Mucosa of rectum (tissue), 2 donors: ENCODE data around the gene EEF1A2.

Experiments
- H3K27ac ChIP-seq, 2 donors: one replicate each; pipeline ENCODE4 v1.7.0; 2013; ENCODE audit warnings: inconsistent platforms in 2 of 2, low read depth in 2 of 2, low read length in 2 of 2
- H3K27me3 ChIP-seq, 2 donors: one replicate each; pipeline ENCODE4 v1.7.0; 2013; ENCODE audit warnings: low read length in 2 of 2; ENCODE audit not compliant: control insufficient read depth in 2 of 2, insufficient read depth in 2 of 2
- H3K36me3 ChIP-seq, 2 donors: one replicate each; pipeline ENCODE4 v1.7.0; 2013; ENCODE audit warnings: low read length in 2 of 2; ENCODE audit not compliant: control insufficient read depth in 2 of 2, insufficient read depth in 2 of 2
- H3K4me1 ChIP-seq, 2 donors: one replicate each; pipeline ENCODE4 v1.7.0; 2013; ENCODE audit warnings: low read length in 2 of 2, mild to moderate bottlenecking in 1 of 2; ENCODE audit not compliant: control insufficient read depth in 2 of 2, insufficient read depth in 2 of 2
- H3K4me3 ChIP-seq, 2 donors: one replicate each; pipeline ENCODE4 v1.7.0; 2013; ENCODE audit warnings: low read length in 2 of 2
- H3K9ac ChIP-seq, 2 donors: one replicate each; pipeline ENCODE4 v1.7.0; 2013; ENCODE audit warnings: low read length in 2 of 2, low read depth in 1 of 2, mild to moderate bottlenecking in 1 of 2
- H3K9me3 ChIP-seq, 2 donors: one replicate each; pipeline ENCODE4 v1.7.0; 2013; ENCODE audit warnings: low read length in 2 of 2; ENCODE audit not compliant: control insufficient read depth in 2 of 2
- donor health status: healthy.
- donor health status: Normal muscosa, but diverticular disease.

Gene EEF1A2

GRCh38 chr20:63461104-63461763 lies 37.6 kb downstream of the EEF1A2 start:
- peaks cover 9% of the 10 kb centered on the region in 2 donors for H3K27me3 ChIP-seq
- H3K9me3 ChIP-seq = no peaks in the 10 kb centered on the region
- H3K36me3 ChIP-seq = no peaks in the 10 kb centered on the region
- no peak overlapping the region for H3K9ac ChIP-seq
- no peak overlapping the region for H3K27ac ChIP-seq
- no peak overlapping the region for H3K4me3 ChIP-seq
- H3K4me1 ChIP-seq = no peaks in the 10 kb centered on the region

- H3K9ac ChIP-seq = no peak overlapping the region
- no peak overlapping the region for H3K27ac ChIP-seq
- no peak overlapping the region for H3K4me3 ChIP-seq
- H3K36me3 ChIP-seq = no peaks in the 10 kb centered on the region
- no peaks in the 10 kb centered on the region for H3K9me3 ChIP-seq
- peaks cover 9 to 18% of the 10 kb centered on the region in 2 donors for H3K27me3 ChIP-seq
- H3K4me1 ChIP-seq = no peaks in the 10 kb centered on the region
Observed at GRCh38 chr20:63459070-63459380, 39.9 kb downstream of the EEF1A2 start.

GRCh38 chr20:63458170-63459069 lies 40.5 kb downstream of the EEF1A2 start:
- no peaks in the 10 kb centered on the region for H3K9me3 ChIP-seq
- no peak overlapping the region for H3K27ac ChIP-seq
- H3K27me3 ChIP-seq = peaks cover 11 to 18% of the 10 kb centered on the region in 2 donors
- no peaks in the 10 kb centered on the region for H3K36me3 ChIP-seq
- H3K4me3 ChIP-seq = no peak overlapping the region
- H3K4me1 ChIP-seq = no peaks in the 10 kb centered on the region
- no peak overlapping the region for H3K9ac ChIP-seq

GRCh38 chr20:63457737-63458136 lies 41.1 kb downstream of the EEF1A2 start:
- H3K36me3 ChIP-seq = no peaks in the 10 kb centered on the region
- peaks cover 11 to 17% of the 10 kb centered on the region in 2 donors for H3K27me3 ChIP-seq
- no peaks in the 10 kb centered on the region for H3K9me3 ChIP-seq
- H3K4me1 ChIP-seq = no peaks in the 10 kb centered on the region
- no peak overlapping the region for H3K27ac ChIP-seq
- H3K9ac ChIP-seq = no peak overlapping the region
- H3K4me3 ChIP-seq = no peak overlapping the region

GRCh38 chr20:63456429-63457284 lies 42.2 kb downstream of the EEF1A2 start:
- Histone ChIP-seq H3K4me3 (no peak overlapping the region), H3K36me3 (no peaks in the 10 kb centered on the region), H3K4me1 (no peaks in the 10 kb centered on the region), H3K9ac (no peak overlapping the region), H3K27me3 (peaks cover 10 to 13% of the 10 kb centered on the region in 2 donors), H3K9me3 (no peaks in the 10 kb centered on the region), H3K27ac (no peak overlapping the region)

- H3K4me3 ChIP-seq = no peak overlapping the region
- no peak overlapping the region for H3K9ac ChIP-seq
- no peaks in the 10 kb centered on the region for H3K9me3 ChIP-seq
- no peak overlapping the region for H3K27ac ChIP-seq
- H3K36me3 ChIP-seq = no peaks in the 10 kb centered on the region
- H3K27me3 ChIP-seq = peaks cover 6 to 13% of the 10 kb centered on the region in 2 donors
- no peaks in the 10 kb centered on the region for H3K4me1 ChIP-seq
Observed at GRCh38 chr20:63455568-63455859, 43.4 kb downstream of the EEF1A2 start.

- H3K9ac ChIP-seq = no peak overlapping the region
- no peaks in the 10 kb centered on the region for H3K4me1 ChIP-seq
- no peak overlapping the region for H3K4me3 ChIP-seq
- H3K27ac ChIP-seq = no peak overlapping the region
- H3K27me3 ChIP-seq = peaks cover 6 to 13% of the 10 kb centered on the region in 2 donors
- no peaks in the 10 kb centered on the region for H3K36me3 ChIP-seq
- no peaks in the 10 kb centered on the region for H3K9me3 ChIP-seq
Observed at GRCh38 chr20:63454731-63455567, 43.9 kb downstream of the EEF1A2 start.

GRCh38 chr20:63452821-63453523 lies 45.9 kb downstream of the EEF1A2 start:
- no peaks in the 10 kb centered on the region for H3K9me3 ChIP-seq
- H3K4me1 ChIP-seq = no peaks in the 10 kb centered on the region
- peaks cover 13 to 14% of the 10 kb centered on the region in 2 donors for H3K27me3 ChIP-seq
- H3K4me3 ChIP-seq = no peak overlapping the region
- no peak overlapping the region for H3K27ac ChIP-seq
- no peaks in the 10 kb centered on the region for H3K36me3 ChIP-seq
- H3K9ac ChIP-seq = no peak overlapping the region

- Histone ChIP-seq H3K4me3 (no peak overlapping the region), H3K27ac (no peak overlapping the region), H3K27me3 (peaks cover 13 to 14% of the 10 kb centered on the region in 2 donors), H3K4me1 (no peaks in the 10 kb centered on the region), H3K9ac (no peak overlapping the region), H3K36me3 (no peaks in the 10 kb centered on the region), H3K9me3 (no peaks in the 10 kb centered on the region)
Observed at GRCh38 chr20:63452341-63452740, 46.5 kb downstream of the EEF1A2 start.
